Occipital lobe (tissue), 2 donors: ENCODE results near the gene COL26A1. TPM values are rescaled to one million over a fixed set of nuclear protein-coding genes. Genes with fewer than 3 reads are reported as not detected.
A peak's percentile ranks its signal among the peaks of the same experiment; 100 is the strongest.
"Not testable (repeated sequence)": the region's sequence is repeated elsewhere in the genome, so short reads cannot be mapped to it uniquely, and the experiment has no call there.

ENCODE experiments used
- DNase-seq: peaks from one replicate; lab custom pipeline; 2025; lab: John Stamatoyannopoulos, UW
- total RNA-seq: library from RNA; depleted of rRNA; stranded (reverse); fragments of >200 nt; gene quantifications from one replicate; pipeline ENCODE4 v1.2.3, GENCODE V29; 2014

Gene COL26A1
- total RNA-seq, 1 donor from 2014 or later = 3.4 TPM

DNA sequence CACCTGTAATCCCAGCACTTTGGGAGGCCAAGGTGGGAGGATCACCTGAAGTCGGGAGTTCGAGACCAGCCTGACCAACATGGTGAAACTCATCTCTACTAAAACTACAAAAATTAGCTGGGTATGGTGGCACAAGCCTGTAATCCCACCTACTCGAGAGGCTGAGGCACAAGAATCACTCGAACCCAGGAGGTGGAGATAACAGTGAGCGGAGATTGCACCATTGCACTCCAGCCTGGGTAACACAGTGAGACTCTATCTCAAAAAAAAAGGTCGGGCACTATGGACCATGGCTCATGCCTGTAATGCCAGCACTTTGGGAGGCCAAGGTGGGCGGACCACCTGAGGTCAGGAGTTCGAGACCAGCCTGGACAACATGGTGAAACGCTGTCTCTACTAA is 127.8 kb downstream of the COL26A1 start:
- not testable (repeated sequence) for DNase-seq

DNA sequence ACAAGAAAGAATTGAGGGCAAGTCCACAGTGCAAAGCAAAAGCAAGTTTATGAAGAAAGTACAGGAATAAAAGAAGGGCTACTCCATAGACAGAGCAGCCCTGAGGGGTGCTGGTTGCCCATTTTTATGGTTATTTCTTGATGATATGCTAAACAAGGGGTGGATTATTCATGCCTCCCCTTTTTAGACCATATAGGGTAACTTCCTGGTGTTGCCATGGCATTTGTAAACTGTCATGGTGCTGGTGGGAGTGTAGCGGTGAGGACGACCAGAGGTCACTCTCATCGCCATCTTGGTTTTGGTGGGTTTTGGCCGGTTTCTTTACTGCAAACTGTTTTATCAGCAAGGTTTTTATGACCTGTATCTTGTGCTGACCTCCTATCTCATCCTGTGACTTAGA is 128.8 kb downstream of the COL26A1 start:
- not testable (repeated sequence) for DNase-seq

DNA sequence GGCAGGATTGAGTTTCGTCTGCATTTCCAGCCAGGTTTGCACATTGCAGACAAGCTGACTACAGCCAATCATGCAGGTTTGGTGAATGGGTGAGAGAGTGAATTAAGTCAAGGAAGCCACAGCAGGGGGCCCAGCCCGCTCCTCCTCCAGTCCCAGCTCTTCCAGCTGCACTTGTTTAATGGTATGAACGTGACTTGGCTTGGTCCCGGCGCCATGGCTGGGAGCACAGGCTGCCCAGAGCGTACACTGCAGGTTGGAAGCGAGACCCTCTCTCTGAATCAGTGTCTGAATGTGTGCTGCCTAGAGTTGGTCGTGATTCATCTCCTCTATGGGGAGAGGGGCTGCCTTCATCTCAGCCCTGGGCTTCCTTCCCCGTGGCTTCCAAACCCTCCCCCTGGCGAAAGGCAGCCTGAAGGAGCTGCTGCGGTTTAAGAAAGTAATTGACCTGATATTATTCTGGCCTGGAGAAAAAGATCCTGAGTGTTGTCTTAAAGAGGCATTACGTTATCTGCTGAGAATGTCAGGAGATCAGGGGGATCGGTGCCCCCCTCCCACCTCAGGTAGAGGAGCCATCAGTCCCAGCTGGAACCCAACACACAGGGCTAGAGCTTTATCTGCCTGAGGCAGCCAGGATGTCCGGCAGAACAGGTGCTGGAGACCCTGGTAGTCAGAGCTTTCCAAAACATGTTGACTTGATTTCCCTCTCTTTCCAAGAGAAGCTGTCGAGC is 132.1 kb downstream of the COL26A1 start:
- DNase-seq = no peak

DNA sequence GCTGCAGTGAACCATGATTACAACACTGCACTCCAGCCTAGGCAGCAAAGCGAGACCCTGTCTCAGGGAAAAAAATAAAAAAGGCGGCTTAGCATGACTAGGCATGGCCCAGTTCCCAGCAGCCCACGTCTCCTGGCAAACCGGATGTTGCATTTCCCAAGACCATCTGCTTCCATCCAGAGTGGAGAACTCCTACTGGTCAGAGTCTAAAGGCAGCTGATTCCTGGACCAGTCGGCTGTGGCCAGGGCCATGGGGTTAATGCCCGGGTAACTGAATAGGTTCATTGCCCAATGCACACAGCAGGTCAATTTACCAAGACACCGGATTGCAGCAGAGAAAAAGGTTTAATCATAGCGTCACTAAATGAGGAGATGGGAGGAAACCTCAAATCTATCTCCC is 133.3 kb downstream of the COL26A1 start:
- DNase-seq = no peak

DNA sequence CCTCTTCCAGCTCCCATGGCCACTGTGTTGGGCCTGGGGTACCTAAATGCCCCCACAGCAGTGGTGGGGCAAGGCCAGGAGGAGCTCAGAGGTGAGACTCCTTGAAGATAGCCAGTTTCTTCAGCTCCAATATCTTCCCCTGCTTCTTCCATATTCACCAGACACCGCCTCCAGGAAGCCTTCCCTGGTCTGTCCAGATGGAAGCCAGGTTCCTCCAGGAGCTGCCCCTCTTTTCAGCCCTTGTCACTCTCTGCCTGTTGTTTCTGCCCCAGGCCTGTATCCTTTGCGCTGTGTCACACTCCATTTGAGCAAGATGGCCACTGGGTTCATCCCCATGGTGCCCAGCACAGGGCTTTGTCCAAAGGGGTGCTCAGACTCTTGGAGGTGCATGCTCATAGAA is 138.7 kb downstream of the COL26A1 start:
- DNase-seq = no peak

DNA sequence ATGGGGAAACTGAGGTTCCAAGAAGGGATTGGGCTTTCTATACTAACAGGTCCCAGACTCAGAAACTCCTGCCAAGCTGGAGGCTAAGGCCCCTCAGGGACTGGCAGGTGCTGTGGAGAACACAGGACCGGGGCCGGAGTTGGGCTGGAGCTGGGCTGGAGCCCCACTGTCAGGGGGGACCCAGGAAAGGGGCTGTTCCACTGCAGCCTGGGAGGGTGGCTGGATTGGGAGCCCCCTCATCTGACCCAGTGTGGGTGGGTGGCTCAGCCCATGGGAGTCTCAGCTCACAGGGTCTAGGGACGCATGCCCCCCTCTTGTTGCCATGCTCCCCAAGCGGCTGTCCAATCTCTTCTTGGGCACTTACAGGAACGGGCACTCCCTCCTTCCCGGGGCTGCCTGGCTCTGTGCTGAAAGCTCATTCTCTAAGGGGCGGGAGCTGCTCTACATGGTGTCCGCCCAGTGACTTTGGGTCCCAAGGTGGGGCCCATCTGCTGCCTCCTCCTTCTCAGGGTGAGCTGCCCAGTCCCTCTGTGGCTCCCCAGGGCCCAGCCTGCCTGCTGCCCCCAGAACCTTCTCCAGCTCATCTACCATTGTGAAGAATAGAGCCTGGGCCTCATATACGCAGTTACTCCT is 139.9 kb downstream of the COL26A1 start:
- DNase-seq = no peak

DNA sequence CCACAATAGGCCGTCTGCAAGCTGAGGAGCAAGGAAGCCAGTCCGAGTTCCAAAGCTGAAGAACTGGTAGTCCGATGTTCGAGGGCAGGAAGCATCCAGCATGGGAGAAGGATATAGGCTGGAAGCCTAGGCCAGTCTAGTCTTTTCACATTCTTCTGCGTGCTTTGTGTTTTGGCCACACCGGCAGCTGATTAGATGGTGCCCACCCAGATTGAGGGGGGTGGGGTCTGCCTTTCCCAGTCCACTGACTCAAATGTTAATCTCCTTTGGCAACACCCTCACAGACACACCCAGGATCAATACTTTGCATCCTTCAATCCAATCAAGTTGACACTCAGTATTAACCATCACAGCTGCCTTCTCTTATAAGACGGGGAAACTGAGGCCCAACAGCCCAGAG is 142.8 kb downstream of the COL26A1 start:
- not testable (repeated sequence) for DNase-seq

DNA sequence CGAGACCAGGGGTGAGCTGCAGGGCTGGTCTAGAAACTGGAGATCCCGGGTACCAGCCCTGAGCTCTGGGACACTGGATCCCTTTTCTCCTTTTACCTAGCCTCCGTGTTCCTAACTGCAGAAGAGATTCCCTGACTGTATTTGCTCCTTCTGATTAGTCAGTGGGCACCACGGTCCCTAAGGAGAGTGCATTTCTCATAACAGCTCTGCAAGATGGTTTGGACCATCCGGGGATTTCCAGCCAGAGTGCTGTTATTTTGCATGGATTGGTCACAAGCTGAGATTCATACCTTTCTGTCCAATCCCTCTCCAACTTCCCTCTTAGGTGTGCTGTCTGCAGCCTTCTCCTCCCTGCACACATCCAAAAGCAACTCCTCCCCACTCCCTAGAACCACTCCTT is 143.9 kb downstream of the COL26A1 start:
- DNase-seq = no peak

DNA sequence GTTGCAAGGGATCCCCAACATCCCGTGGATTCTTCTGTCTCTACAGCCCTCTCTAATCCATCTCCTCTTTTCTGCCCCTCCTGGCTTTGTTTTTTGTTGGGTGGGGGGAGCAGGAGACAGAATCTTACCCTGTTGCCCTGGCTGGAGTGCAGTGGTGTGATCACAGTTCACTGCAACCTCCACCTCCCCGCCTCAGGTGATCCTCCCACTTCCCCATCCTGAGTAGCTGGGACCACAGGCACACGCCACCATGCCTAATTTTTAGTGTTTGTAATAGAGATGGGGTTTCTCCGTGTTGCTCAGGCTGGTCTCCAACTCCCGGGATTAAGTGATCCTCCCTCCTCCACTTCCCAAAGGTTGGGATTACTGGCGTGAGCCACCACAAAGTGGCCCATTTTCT is 144.7 kb downstream of the COL26A1 start:
- DNase-seq = no peak

DNA sequence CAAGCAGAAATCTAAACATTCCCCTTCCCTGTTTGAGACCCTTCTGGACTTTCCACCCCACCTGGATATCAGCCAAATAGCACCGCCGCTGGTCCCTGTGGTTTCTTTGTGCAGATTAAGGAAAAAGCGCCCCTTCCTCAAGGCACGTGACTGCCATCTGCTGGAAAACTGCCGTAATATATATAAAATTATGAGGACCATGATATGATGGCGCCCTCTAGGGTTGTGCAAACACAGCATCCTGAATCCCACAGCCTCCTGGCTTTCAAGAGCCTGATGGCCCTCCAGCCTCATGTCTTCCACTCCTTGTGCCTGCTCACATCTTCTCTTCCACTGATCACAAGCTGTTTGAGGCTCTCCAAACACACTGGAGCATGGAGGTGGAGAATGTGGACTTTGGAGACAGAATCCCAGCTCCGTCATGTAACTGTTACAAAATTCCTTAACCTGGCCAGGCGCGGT is 145.1 kb downstream of the COL26A1 start:
- peak; percentile 15 for DNase-seq

DNA sequence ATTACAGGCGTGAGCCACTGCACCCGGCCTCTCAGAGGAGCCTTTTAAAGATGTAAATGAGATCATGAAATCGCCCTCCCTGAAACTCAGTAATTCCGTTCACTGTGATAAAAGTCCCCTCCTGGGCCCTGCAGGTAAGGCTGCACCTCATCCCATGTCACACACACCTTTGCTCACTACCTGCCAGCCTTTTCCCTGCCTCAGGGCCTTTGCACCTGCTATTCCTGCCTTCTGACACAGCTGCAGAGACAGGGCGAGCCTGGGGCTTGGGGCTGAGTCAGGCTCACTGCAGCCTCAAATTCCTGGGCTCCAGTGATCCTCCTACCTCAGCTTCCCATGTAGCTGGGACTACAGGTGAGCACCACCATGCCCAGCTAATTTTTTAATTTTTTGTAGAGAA is 147.6 kb downstream of the COL26A1 start:
- DNase-seq = no peak

DNA sequence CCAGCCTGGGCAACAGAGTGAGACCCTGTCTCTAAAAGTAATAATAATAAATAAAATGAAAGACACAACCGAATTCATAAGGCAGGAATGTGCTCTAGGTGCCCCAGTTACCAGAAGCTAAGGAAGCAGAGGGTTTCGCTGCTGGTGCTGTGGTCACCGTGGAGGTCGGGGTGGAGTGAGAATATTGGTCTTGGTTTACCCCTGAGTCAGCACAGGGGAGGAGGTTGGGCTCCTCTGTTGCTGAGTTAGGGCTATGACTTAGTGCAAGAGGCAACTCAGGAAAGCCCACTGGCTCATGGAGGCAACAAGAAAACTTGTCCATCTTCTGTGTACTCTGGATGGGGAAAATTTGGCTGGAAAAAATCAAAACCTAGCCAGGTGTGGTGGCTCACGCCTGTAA is 149.3 kb downstream of the COL26A1 start:
- DNase-seq = no peak

DNA sequence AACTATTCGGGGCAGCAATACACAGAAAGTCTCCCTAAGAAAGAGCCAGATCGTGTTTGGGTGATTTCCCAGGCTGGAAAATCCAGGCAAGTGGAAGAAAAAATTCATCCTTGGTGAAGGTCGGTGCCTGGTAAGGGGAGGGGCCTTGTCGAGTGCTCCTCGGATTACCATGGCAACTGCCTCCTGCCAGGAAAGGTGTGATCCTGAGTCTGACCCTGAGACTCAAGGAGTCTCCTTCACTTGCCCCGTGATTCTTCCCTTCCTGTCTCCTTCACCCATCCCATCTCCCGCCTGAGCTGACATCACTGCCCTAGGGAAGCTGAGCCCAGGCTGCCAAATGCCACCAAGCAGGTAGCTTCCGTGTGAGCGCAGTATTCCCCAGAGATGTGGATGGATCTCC is 154.2 kb downstream of the COL26A1 start:
- no peak for DNase-seq

DNA sequence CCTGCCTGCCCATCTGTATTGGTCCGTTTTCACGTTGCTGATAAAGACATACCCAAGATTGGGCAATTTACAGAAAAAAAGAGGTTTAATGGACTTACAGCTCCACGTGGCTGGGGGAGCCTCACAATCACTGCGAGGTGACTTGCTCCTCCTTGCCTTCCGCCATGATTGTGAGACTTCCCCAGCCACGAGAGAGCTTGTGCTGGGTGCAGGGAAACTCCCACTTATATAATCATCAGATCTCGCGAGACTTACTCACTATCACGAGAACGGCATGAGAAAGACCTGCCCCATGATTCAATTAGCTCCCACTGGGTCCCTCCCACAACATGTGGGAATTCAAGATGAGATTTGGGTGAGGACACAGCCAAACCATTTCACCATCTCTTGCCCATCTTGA is 154.6 kb downstream of the COL26A1 start:
- DNase-seq = no peak

DNA sequence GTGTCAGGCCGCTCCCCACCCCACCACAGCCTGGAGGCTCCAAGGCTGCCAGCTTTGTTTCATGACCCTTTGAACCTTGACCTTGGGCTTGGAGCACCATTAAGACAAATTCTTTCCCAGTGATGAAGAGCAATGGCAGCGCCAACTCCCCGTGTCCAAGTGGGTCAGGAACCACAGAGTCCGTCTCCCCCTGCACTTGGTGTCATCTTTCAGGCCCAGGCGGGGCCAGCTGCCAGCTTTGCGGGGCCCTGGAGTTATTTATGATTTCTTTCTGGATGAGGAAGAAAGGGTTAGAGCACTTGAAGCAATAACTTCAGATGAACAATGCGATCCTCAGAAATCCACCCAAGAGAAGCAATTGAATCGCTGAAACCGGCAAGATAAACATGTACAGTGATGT is 155.7 kb downstream of the COL26A1 start:
- no peak for DNase-seq

DNA sequence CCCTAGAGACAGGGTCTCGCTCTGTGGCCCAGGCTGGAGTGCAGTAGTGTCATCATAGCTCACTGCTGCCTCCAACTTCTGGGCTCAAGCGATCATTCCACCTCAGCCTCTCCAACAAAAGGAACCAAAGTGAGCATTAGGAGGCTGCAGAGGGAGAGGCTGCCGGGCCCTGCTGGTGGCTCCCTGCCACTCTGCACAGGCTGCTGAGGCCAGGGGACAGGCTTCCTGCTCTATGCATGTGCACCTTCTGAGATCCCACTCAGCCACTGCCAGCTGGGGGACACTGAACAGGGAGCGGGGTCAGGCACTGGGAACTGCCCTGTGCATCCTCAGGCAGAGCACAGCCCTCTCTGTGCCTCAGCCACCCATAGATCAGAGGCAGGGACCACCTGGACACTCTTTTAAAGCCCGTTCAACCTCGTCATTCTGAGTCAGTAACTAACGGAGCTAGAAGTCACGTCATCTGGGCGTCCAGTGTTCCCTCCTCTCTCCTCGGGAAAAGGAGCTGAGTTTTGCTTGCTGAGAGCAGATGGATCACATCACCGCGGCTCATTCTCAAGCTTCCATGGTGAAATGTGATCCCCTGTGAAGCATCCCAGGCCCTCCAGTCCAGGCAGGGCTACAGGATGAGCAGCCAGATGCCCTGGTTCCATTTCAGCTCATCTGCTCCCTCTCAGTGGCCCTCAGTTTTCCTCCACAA is 156.8 kb downstream of the COL26A1 start:
- DNase-seq = no peak

DNA sequence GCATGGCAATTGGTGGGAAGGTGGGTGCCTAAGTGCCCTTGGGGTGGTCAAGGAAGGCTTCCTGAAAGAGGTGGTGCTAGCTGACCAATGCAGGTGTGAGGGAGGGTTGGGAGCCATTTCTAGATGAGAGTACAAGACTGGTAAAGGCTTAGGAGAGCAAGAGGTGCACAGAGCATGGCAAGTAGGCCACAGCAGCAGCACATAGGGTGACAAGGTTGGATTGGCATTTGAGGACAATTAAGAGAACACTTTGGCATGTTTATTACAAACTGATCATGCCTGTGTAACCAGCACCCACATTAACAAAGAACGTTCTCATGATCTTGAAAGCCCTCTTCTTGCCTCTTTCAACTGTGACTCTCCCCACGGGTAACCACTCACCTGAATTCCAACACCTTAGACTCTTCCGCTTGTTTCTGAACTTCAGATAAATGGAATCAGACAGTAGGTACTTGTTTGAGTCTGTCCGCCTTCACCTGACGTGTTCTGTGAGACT is 158.8 kb downstream of the COL26A1 start:
- DNase-seq = no peak

DNA sequence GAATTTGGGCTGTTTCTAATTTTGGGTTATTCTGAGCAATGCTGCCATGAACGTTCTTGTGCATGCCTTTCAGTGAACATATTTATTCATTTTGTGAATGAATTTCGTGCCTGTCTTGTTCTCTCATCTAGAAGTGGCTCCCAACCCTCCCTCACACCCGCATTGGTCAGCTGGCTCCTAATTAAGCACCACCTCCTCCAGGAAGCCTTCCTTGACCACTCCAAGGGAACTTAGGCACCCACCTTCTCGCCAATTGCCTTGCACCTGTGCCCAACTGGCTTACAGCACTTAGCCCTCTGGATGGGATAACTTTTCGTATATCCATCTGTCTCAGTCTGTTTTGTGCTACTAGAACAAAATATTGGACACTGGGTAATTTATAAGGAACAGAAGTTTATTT is 159.3 kb downstream of the COL26A1 start:
- DNase-seq = no peak

DNA sequence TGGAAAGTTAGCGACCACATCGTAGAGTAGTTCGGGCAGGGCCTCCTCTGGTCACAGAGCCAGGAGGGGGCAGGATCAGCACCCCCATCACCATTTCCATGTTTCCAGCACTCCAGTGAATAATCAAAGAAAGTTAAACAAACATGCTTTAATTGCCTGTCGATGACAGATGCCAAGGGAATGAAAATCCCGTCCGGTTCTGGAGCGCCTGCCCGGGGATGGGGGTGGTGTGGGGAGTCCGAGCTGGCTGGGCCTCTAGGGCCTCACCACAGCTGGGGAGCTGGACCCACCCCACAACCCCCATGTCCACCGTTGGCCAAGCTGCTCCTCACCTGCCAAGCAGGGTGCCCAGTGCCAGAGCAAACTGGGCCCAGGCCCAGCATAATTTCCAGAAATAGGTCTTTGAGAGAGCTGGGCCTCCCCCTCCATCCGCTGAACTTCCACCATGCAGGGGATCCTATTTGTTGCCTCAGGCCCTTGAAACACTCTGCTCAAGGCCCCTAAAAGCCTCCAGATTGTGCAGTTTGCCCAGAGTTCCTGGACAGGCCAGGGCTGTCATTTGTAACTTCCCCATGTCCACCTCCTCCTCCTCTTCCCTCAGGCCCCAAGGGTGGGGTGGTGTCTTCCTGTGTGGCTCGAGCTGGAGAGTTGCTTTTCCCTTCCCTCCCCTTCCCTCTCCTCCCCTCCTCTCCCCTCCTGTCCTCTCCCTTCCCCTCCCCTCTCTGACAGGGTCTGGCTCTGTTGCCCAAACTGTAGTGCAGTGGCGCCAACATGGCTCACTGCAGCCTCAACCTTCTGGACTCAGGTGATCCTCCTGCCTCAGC is 165.4 kb downstream of the COL26A1 start:
- DNase-seq = no peak

DNA sequence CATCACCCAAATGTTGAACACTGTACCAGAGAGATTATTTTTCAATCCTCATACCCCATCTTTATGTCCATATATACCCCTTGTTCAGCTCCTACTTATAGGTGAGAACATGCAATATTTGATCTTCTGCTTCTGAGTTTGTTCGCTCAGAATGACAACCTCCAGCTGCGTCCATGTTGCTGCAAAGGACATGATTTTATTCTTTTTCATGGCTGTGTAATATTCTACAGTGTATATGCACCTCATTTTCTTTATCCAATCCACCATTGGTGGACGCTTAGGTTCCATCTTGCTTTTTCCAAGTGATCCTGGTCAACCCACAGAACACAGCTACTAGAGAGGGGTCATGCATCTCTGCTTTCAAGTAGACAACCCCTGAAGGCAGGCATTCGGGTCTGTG is 166.9 kb downstream of the COL26A1 start:
- DNase-seq = no peak

DNA sequence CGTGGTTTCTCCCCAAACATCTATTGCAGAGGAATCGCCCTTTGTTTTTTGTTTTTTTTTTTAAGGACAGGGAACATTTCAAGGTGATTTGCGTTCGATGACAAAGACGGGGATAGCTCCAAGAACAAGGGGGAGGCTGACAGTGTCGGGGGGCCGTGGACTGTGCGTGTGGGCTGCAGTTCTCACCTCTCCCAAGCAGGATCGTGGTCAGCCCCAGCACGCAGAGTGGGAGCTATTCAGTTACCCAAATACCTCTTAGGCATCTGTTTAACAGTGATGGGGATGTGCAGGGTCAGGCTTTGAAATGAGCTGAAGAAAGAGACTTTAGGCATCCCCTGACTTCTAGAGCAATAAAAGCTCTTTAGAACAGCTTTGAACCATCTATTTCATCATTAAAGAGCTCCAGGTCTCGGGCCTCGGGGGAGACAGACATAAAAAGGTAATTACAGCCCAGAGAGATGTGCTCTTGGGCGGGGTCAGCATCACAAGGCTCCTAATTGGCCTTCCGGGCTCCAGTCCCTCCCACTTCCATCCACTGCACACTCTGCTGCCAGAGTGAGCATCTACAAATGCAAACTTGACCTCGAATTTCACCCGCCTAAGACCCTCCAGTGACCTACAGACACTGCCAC is 169.2 kb downstream of the COL26A1 start:
- DNase-seq = no peak
